Activated CD8-positive, alpha-beta memory T cell treated with anti-CD3 and anti-CD28 coated beads for 36 hours (primary cell): ENCODE data around the gene RSPH9. TPM values are rescaled to one million over a fixed set of nuclear protein-coding genes. Genes with fewer than 3 reads are reported as not detected.

Experiments used
- CTCF ChIA-PET: fragments of 350-600 bp; sonication (Branson Sonifier 250); formaldehyde crosslinking; loops from one replicate; lab custom pipeline; 2021; ENCODE audit warnings: antibody characterized with exemption; lab: Charles Lee
- POLR2A ChIA-PET: fragments of 350-600 bp; sonication (Branson Sonifier 250); formaldehyde crosslinking; loops from one replicate; lab custom pipeline; 2021; ENCODE audit warnings: antibody characterized with exemption; lab: Charles Lee
- total RNA-seq, 2 experiments: library from RNA; stranded (reverse); gene quantifications; one replicate each; pipeline ENCODE4 v1.2.3, GENCODE V29; 2021

Gene RSPH9
- total RNA-seq, 2 experiments from 2014 or later, result not detected

DNA sequence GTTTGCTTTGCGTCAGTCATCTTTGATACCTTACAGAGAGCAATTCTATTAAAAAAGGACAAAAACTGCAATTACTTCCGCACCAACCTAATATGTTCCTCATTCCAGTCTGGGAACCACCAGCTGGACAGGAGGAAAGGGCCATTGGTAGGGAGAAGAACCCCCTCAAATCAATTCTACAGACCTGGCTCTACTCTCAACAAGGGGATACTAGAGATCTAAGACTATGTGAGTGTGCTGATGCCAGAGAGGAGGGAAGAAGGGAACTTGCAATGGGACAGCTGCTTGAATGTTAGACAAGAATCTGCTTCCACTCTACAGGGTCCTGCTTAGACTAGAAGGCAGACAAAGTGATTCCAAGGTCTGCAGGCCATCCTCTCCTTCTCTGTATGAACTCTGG lies 29.5 kb downstream of the RSPH9 start:
- CTCF ChIA-PET, result interaction anchor here (1.6 kb wide), 1 partner anchor 10 kb away, joined by 4 read pairs; no protein-coding TSS in a partner anchor
- POLR2A ChIA-PET, result no interaction called here

DNA sequence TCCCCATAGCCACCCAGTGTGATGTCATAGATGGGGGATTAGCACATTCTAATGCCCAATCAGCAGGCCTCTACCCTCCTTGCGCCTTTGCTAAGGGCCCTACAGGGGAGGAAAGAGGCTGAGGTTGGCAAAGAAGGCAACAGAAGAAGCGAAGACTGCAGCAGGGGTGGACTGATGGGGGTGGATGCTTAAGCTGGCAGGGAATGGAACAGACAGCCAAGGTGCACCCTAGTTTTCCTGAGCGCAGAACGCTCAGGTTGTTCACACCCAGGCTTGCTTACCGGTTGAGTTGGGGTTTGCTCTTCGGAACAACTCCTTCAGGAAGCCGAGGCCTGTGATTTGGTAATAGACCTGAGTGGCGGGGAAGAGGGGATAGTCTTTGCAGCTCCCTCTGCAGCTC lies 30.1 kb downstream of the RSPH9 start:
- ChIA-PET CTCF (interaction anchor here (1.6 kb wide), 1 partner anchor 10 kb away, joined by 4 read pairs; no protein-coding TSS in a partner anchor), POLR2A (no interaction called here)

DNA sequence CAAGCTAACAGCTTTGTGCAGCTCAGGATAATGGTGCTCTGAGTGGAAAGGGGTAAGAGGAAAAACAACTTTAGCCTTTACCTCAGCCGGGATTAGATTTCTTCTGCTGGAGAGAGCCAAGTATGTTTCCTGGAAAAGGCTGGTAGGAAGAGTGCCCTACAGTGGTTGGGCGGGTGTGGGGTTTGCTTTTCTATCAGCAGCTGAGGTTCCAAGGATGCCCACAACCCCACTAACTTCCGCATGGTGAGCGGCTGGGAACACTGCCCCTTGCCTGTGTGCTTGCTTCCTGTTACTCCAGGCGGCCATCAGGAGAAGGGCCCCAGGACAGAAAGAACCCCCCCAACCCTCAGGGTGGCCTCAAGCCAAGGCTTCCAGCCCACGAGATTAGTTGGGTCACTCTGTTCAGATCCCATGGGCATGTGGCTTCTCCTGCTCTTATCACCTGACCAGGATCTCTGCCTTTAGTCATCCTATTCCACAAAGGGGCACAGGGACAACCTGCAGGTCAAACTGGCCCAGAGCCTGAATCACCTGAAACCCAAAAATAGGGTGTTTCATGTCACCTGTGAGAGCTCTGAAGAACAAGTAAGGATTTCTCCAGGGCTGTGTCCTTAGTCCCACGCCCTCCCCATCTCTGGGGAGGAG lies 32.2 kb downstream of the RSPH9 start:
- ChIA-PET CTCF (interaction anchor here (0.7 to 4.3 kb wide), 2 partner anchors 9 kb away, joined by 3 to 26 read pairs; no protein-coding TSS in a partner anchor), POLR2A (no interaction called here)

- ChIA-PET CTCF (interaction anchor here (4.3 kb wide), 1 partner anchor 9 kb away, joined by 26 read pairs; no protein-coding TSS in a partner anchor), POLR2A (no interaction called here)
These were observed 32.9 kb downstream of the RSPH9 start for GRCh38 chr6:43677759-43678158.

- POLR2A ChIA-PET, result no interaction called here
- CTCF ChIA-PET, result interaction anchor here (4.3 kb wide), 1 partner anchor 10 kb away, joined by 26 read pairs; no protein-coding TSS in a partner anchor
These were observed 33.5 kb downstream of the RSPH9 start for GRCh38 chr6:43678341-43678740.

DNA sequence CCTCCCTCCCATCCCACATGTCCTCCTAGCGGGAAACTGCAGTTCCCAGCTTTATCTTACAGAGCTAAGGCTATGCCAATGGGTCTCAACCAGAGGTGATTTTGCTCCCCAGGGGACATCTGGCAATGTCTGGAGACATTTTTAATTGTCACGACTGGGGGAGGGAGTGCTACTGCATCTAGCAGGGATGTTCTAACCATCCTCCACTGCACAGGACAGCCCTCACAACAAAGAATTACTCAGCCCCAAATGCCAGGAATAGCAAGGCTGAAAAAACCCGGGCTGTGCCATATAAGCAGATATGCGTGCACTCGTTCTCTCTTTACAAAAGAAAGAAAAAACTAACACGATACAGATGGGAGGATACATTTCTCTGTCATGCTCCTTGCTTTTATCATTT lies 34.2 kb downstream of the RSPH9 start:
- ChIA-PET POLR2A (no interaction called here), CTCF (interaction anchor here (0.5 to 4.3 kb wide), 3 partner anchors 11 to 45 kb away, joined by 3 to 26 read pairs (median 3); no protein-coding TSS in a partner anchor)

GRCh38 chr6:43680308-43681200 lies 35.7 kb downstream of the RSPH9 start:
- POLR2A ChIA-PET, result no interaction called here
- CTCF ChIA-PET, result interaction anchor here (4.3 kb wide), 1 partner anchor 12 kb away, joined by 26 read pairs; no protein-coding TSS in a partner anchor

DNA sequence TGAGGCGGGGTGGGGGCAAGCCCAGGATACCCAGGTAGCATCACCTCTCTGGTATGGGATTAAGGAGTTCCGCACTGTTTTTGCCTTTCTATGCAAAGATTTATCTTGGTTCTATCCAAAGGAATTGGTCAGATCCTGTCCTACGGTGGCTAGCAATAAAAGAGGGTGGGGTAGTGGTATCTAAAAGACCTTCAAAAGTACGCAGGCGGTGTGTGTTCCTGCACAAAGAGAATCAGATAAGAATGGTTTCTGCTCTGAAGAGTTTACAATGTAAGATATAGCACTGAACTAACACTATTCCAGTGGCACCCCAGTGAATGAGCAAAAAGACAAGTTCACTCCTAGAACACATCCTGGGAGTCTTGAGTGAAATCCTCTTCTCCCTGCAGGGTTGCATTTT lies 36.5 kb downstream of the RSPH9 start:
- ChIA-PET CTCF (interaction anchor here (4.3 kb wide), 1 partner anchor 13 kb away, joined by 26 read pairs; no protein-coding TSS in a partner anchor), POLR2A (no interaction called here)

DNA sequence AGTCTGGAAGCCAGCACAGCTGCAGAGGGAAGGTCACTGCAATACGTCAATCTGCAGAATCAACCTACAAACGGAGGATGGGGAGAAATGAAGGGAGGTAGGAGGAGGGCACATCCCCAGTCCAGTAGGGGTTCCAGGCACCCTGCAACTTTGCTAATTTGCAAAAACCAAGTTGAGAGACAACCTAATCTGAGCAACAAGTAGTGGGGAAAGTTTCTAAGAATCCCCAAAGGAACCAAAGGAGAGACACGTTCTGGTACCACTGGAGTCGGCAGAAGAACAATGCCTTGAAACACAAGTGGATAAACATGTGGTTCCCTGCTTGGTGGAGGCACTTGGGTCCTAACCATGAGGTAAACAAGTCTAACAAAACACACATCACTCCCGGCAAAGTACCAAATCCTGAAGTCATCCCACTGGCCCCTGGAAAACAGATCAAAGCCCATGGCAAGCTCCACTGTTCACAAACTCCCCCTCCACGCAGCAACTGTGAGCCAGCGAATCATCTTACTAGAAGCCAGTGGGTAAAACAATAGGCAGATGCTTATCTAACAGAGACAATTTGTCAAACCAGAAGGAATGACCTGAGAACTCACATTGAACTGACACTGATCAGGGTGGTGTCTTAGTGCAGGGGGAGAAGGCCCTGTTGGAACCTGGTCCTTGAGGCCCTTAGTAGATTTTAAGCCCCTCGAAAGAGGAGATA lies 38.0 kb downstream of the RSPH9 start:
- POLR2A ChIA-PET, result no interaction called here
- CTCF ChIA-PET, result no interaction called here

DNA sequence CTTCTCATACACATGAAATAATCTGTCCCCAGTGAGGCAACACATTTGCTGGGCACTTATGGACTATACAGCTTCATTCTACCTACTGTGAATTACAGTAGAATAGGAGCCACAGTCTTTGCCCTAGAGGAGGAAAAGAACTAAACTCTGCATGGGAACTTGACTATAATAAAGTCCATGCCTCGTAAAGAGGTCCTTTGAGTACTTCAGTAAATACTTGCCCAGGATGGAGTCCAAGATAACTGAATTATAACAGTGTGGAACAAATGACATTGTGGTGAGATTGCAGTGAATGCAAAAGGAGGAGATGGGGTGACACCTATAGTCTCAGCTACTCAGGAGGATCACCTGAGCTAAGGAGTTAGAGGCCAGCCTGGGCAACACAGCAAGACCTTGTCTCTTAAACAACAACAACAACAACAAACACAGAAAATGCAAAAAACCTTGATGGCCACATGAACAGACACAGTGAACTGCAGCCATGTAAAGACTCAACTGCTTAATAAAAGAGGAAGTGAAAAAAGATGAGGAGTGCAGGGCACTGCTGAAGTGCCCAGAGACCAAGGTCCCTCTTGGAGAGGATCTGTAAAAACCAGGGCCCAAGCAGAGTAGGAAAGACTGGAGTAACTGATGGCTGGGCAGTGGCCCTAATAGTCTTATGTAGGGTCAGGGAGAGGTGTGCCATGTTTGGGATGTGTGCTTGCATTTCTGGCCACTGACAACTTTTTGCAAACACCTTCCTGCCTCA lies 39.0 kb downstream of the RSPH9 start:
- ChIA-PET CTCF (interaction anchor here (1.0 kb wide), 1 partner anchor 86 kb away, joined by 3 read pairs; the partner anchor contains the start of gene VEGFA), POLR2A (no interaction called here)

DNA sequence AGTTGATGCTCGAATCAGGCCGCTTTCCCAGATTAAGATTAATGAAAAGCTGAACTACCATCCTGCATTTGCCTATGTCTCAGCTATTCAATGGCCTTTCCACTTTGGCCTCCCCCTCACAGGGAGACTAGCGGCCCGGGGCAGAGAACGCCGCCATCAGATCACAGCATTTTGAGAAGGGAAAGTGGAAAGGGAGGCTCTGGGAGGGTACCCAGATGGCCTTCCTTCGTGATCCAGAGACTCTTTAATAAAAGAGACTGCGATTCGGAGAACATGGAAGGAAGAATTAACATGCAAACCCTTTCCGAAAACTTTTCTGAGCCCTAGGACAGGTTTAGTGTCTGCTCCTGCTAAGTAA lies 42.2 kb downstream of the RSPH9 start:
- POLR2A ChIA-PET, result interaction anchor here (0.5 kb wide), 1 partner anchor 385 kb away, joined by 3 read pairs; no protein-coding TSS in a partner anchor
- CTCF ChIA-PET, result interaction anchor here (0.9 to 2.6 kb wide), 3 partner anchors 20 to 82 kb away, joined by 3 to 11 read pairs (median 7); partner anchors contain the start of gene VEGFA

- POLR2A ChIA-PET, result interaction anchor here (0.7 kb wide), 1 partner anchor 82 kb away, joined by 3 read pairs; no protein-coding TSS in a partner anchor
- CTCF ChIA-PET, result interaction anchor here (0.8 to 2.6 kb wide), 6 partner anchors 21 to 85 kb away, joined by 3 to 11 read pairs (median 4); partner anchors contain the start of gene VEGFA
These were observed 42.9 kb downstream of the RSPH9 start, which contains the start of gene MRPS18A for GRCh38 chr6:43687437-43688347. MRPS18A (minus strand) TSS chr6:43687791; CDS start chr6:43687779, 12 bp downstream.

GRCh38 chr6:43689421-43689820 lies 44.6 kb downstream of the RSPH9 start:
- ChIA-PET CTCF (interaction anchor here (0.5 to 2.3 kb wide), 3 partner anchors 26 to 69 kb away, joined by 3 to 6 read pairs (median 3); no protein-coding TSS in a partner anchor), POLR2A (interaction anchor here (0.5 to 0.6 kb wide), 2 partner anchors 9 to 311 kb away, joined by 3 to 4 read pairs; no protein-coding TSS in a partner anchor)

DNA sequence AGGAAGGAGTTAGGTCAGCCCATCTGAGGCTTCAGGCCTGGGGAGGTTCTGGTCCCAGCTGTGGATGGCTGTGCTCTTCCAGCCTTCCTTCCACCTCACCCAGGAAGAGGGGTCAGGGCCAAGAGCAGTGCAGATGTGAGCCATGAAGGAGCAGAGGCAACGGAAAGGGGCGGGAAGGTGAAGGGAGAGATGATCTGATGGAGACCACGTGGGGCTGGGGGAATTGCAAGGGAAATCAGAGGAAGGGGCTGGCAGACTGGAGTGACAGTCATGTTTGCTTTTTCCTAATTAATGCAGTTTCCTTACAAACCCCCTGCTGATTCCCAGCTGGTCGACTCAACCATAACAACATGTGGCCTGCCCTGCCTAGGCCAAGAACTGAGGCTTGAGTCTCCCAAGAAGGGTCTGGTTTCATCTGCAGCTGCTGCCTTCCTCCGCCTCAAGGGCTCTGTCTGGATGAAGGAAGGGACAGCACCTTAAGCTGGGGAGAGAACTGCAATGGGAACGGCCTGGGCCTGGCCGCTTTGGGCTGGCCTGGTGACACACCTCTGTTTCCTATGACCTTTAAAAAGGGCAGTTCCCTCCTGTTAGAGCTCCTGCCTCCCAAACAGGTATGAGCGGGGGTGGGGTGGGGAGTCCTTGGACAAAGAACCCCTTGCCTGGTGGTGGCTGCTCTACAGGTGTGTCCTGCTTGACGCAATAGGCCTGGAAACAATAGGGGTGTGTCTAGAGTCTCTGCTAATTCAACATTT lies 50.6 kb downstream of the RSPH9 start:
- CTCF ChIA-PET, result no interaction called here
- POLR2A ChIA-PET, result no interaction called here

- ChIA-PET CTCF (interaction anchor here (1.2 kb wide), 1 partner anchor 28 kb away, joined by 4 read pairs; no protein-coding TSS in a partner anchor), POLR2A (no interaction called here)
These were observed 51.1 kb downstream of the RSPH9 start for GRCh38 chr6:43695967-43696291.

- CTCF ChIA-PET, result interaction anchor here (1.2 kb wide), 1 partner anchor 30 kb away, joined by 4 read pairs; no protein-coding TSS in a partner anchor
- POLR2A ChIA-PET, result no interaction called here
These were observed 52.6 kb downstream of the RSPH9 start for GRCh38 chr6:43697421-43697820.
